Stomach (tissue), 4 donors: ENCODE data around the gene PFKFB3.

ENCODE experiments used
- POLR2A ChIP-seq, 4 donors: fragments of 450-650 bp; IDR thresholded peaks; one replicate each; pipeline ENCODE4 v1.6.1; 2016; ENCODE audit warnings: antibody characterized with exemption in 4 of 4, control low read depth in 2 of 4, mild to moderate bottlenecking in 1 of 4, moderate library complexity in 1 of 4
- TF ChIP-seq, protein P1 (sequence below), 7 experiments: fragments of 450-650 bp in 4 of 7; fragments of 200-600 bp in 3 of 7; sonication (generic) in 3 of 7; IDR thresholded peaks; one replicate each; pipeline ENCODE4 v1.5.1; 2016 to 2019; ENCODE audit warnings: antibody characterized with exemption in 7 of 7, control low read depth in 2 of 7, mild to moderate bottlenecking in 1 of 7

DNA sequence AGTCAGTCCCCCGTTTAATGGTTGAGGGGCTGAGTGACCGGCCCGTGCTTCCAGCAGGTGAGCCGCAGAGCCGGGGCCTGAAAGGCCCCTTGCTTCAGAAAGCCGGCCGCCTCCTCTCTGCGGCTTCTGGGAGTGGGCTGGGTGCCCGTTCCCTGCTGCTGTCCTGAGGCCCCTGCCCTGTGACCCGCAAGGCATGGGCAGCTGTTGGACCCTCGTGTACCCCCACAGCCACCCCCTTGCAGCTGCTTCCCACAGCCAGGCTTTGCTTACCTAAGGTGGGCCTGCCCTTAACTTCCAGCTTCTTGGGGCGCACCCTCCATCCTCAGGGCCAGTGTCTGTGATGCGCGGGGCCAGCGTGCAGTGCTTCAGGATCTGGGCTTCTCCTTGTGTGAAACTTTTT, 26.6 kb downstream of the PFKFB3 start:
- TF ChIP-seq, protein P1, sequence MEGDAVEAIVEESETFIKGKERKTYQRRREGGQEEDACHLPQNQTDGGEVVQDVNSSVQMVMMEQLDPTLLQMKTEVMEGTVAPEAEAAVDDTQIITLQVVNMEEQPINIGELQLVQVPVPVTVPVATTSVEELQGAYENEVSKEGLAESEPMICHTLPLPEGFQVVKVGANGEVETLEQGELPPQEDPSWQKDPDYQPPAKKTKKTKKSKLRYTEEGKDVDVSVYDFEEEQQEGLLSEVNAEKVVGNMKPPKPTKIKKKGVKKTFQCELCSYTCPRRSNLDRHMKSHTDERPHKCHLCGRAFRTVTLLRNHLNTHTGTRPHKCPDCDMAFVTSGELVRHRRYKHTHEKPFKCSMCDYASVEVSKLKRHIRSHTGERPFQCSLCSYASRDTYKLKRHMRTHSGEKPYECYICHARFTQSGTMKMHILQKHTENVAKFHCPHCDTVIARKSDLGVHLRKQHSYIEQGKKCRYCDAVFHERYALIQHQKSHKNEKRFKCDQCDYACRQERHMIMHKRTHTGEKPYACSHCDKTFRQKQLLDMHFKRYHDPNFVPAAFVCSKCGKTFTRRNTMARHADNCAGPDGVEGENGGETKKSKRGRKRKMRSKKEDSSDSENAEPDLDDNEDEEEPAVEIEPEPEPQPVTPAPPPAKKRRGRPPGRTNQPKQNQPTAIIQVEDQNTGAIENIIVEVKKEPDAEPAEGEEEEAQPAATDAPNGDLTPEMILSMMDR (IDR thresholded peaks at IDR 0.05) = no peak
- TF ChIP-seq POLR2A (IDR thresholded peaks at IDR 0.05) = no peak
